ENCODE data around the gene RNF220.

RNF220 gene

GRCh38 chr1:44472620-44473525 is 67.8 kb downstream of the RNF220 start:
- no CpG with 5 or more reads among the region's 18 CpGs for WGBS (ENCODE audit: insufficient coverage, insufficient read length)

GRCh38 chr1:44476891-44477290 is 71.8 kb downstream of the RNF220 start:
- Histone ChIP-seq H3K4me1 (ENCODE audit: control insufficient read depth, insufficient read depth, low read length) (no peaks in the 10 kb centered on the region), H3K27ac (ENCODE audit: low read length) (no peak overlapping the region), H3K36me3 (ENCODE audit: control insufficient read depth, insufficient read depth, low read length) (no peaks in the 10 kb centered on the region), H3K9me3 (ENCODE audit: control insufficient read depth, insufficient read depth, low read length) (no peaks in the 10 kb centered on the region; the same call in 1 of the 2 replicates), H3K4me3 (ENCODE audit: low read length) (no peak overlapping the region), H3K27me3 (ENCODE audit: control insufficient read depth, insufficient read depth, low read length) (no peaks in the 10 kb centered on the region)
- no peak for DNase-seq (ENCODE audit: low read depth, low spot score)

More at GRCh38 chr1:44472620-44473525, 67.8 kb downstream of the RNF220 start:
- no peaks in the 10 kb centered on the region for H3K4me1 ChIP-seq (ENCODE audit: control insufficient read depth, insufficient read depth, low read length)
- DNase-seq (ENCODE audit: low read depth, low spot score) = no peak
- H3K27me3 ChIP-seq (ENCODE audit: control insufficient read depth, insufficient read depth, low read length) = no peaks in the 10 kb centered on the region
- H3K9me3 ChIP-seq (ENCODE audit: control insufficient read depth, insufficient read depth, low read length) = no peaks in the 10 kb centered on the region
- H3K27ac ChIP-seq (ENCODE audit: low read length) = no peak overlapping the region
- no peak overlapping the region for H3K4me3 ChIP-seq (ENCODE audit: low read length)
- no peaks in the 10 kb centered on the region for H3K36me3 ChIP-seq (ENCODE audit: control insufficient read depth, insufficient read depth, low read length)

- H3K9me3 ChIP-seq (ENCODE audit: control insufficient read depth, insufficient read depth, low read length) = no peaks in the 10 kb centered on the region; the same call in 1 of the 2 replicates
- no peaks in the 10 kb centered on the region for H3K27me3 ChIP-seq (ENCODE audit: control insufficient read depth, insufficient read depth, low read length)
- no peak overlapping the region for H3K4me3 ChIP-seq (ENCODE audit: low read length)
- DNase-seq (ENCODE audit: low read depth, low spot score) = no peak
- peaks cover 5% of the 10 kb centered on the region; the same call in 1 of the 2 replicates for H3K4me1 ChIP-seq (ENCODE audit: control insufficient read depth, insufficient read depth, low read length)
- no peaks in the 10 kb centered on the region for H3K36me3 ChIP-seq (ENCODE audit: control insufficient read depth, insufficient read depth, low read length)
- whole genome bisulfite sequencing (ENCODE audit: insufficient coverage, insufficient read length) = no CpG with 5 or more reads among the region's 2 CpGs
- no peak overlapping the region for H3K27ac ChIP-seq (ENCODE audit: low read length)
Observed at GRCh38 chr1:44481701-44482100, 76.6 kb downstream of the RNF220 start.

- Histone ChIP-seq H3K36me3 (ENCODE audit: control insufficient read depth, insufficient read depth, low read length) (no peaks in the 10 kb centered on the region), H3K4me1 (ENCODE audit: control insufficient read depth, insufficient read depth, low read length) (peaks cover 5% of the 10 kb centered on the region; the same call in 1 of the 2 replicates)
Observed at GRCh38 chr1:44483089-44483874, 78.2 kb downstream of the RNF220 start.

GRCh38 chr1:44484155-44484688 is 79.2 kb downstream of the RNF220 start:
- H3K27ac ChIP-seq (ENCODE audit: low read length) = no peak overlapping the region
- peaks cover 5% of the 10 kb centered on the region; the same call in 1 of the 2 replicates for H3K4me1 ChIP-seq (ENCODE audit: control insufficient read depth, insufficient read depth, low read length)
- no peak for DNase-seq (ENCODE audit: low read depth, low spot score)
- H3K4me3 ChIP-seq (ENCODE audit: low read length) = no peak overlapping the region
- no peaks in the 10 kb centered on the region for H3K36me3 ChIP-seq (ENCODE audit: control insufficient read depth, insufficient read depth, low read length)
- H3K9me3 ChIP-seq (ENCODE audit: control insufficient read depth, insufficient read depth, low read length) = no peaks in the 10 kb centered on the region
- H3K27me3 ChIP-seq (ENCODE audit: control insufficient read depth, insufficient read depth, low read length) = no peaks in the 10 kb centered on the region
- no CpG with 5 or more reads among the region's 11 CpGs for WGBS (ENCODE audit: insufficient coverage, insufficient read length)

More at GRCh38 chr1:44483089-44483874, 78.2 kb downstream of the RNF220 start:
- no peak overlapping the region for H3K27ac ChIP-seq (ENCODE audit: low read length)
- H3K4me3 ChIP-seq (ENCODE audit: low read length) = no peak overlapping the region
- no peak for DNase-seq (ENCODE audit: low read depth, low spot score)
- no peaks in the 10 kb centered on the region; the same call in 1 of the 2 replicates for H3K9me3 ChIP-seq (ENCODE audit: control insufficient read depth, insufficient read depth, low read length)
- WGBS (ENCODE audit: insufficient coverage, insufficient read length) = no CpG with 5 or more reads among the region's 5 CpGs
- no peaks in the 10 kb centered on the region for H3K27me3 ChIP-seq (ENCODE audit: control insufficient read depth, insufficient read depth, low read length)

GRCh38 chr1:44485229-44485933 is 80.3 kb downstream of the RNF220 start:
- no peak for DNase-seq (ENCODE audit: low read depth, low spot score)
- Histone ChIP-seq H3K27ac (ENCODE audit: low read length) (no peak overlapping the region), H3K27me3 (ENCODE audit: control insufficient read depth, insufficient read depth, low read length) (no peaks in the 10 kb centered on the region), H3K36me3 (ENCODE audit: control insufficient read depth, insufficient read depth, low read length) (no peaks in the 10 kb centered on the region), H3K9me3 (ENCODE audit: control insufficient read depth, insufficient read depth, low read length) (no peaks in the 10 kb centered on the region), H3K4me3 (ENCODE audit: low read length) (no peak overlapping the region), H3K4me1 (ENCODE audit: control insufficient read depth, insufficient read depth, low read length) (peaks cover 6% of the 10 kb centered on the region; the same call in 1 of the 2 replicates)
- no CpG with 5 or more reads among the region's 13 CpGs for WGBS (ENCODE audit: insufficient coverage, insufficient read length)

- H3K4me1 ChIP-seq (ENCODE audit: control insufficient read depth, insufficient read depth, low read length) = peaks cover 6% of the 10 kb centered on the region; the same call in 1 of the 2 replicates
- no peaks in the 10 kb centered on the region for H3K27me3 ChIP-seq (ENCODE audit: control insufficient read depth, insufficient read depth, low read length)
- H3K36me3 ChIP-seq (ENCODE audit: control insufficient read depth, insufficient read depth, low read length) = no peaks in the 10 kb centered on the region
- H3K27ac ChIP-seq (ENCODE audit: low read length) = no peak overlapping the region
- WGBS (ENCODE audit: insufficient coverage, insufficient read length) = 100% methylated on average over 1 of the region's 5 CpGs
- no peaks in the 10 kb centered on the region for H3K9me3 ChIP-seq (ENCODE audit: control insufficient read depth, insufficient read depth, low read length)
- no peak for DNase-seq (ENCODE audit: low read depth, low spot score)
- no peak overlapping the region for H3K4me3 ChIP-seq (ENCODE audit: low read length)
Observed at GRCh38 chr1:44485934-44486460, 80.9 kb downstream of the RNF220 start.

GRCh38 chr1:44489481-44489880 is 84.4 kb downstream of the RNF220 start:
- WGBS (ENCODE audit: insufficient coverage, insufficient read length) = no CpG with 5 or more reads among the region's 5 CpGs
- Histone ChIP-seq H3K36me3 (ENCODE audit: control insufficient read depth, insufficient read depth, low read length) (no peaks in the 10 kb centered on the region), H3K4me1 (ENCODE audit: control insufficient read depth, insufficient read depth, low read length) (peaks cover 2% of the 10 kb centered on the region; the same call in 1 of the 2 replicates), H3K27me3 (ENCODE audit: control insufficient read depth, insufficient read depth, low read length) (no peaks in the 10 kb centered on the region), H3K27ac (ENCODE audit: low read length) (no peak overlapping the region), H3K4me3 (ENCODE audit: low read length) (no peak overlapping the region), H3K9me3 (ENCODE audit: control insufficient read depth, insufficient read depth, low read length) (no peaks in the 10 kb centered on the region)
- no peak for DNase-seq (ENCODE audit: low read depth, low spot score)

GRCh38 chr1:44496541-44497171 is 91.6 kb downstream of the RNF220 start:
- Histone ChIP-seq H3K27me3 (ENCODE audit: control insufficient read depth, insufficient read depth, low read length) (no peaks in the 10 kb centered on the region), H3K27ac (ENCODE audit: low read length) (no peak overlapping the region), H3K4me1 (ENCODE audit: control insufficient read depth, insufficient read depth, low read length) (no peaks in the 10 kb centered on the region), H3K4me3 (ENCODE audit: low read length) (no peak overlapping the region), H3K9me3 (ENCODE audit: control insufficient read depth, insufficient read depth, low read length) (no peaks in the 10 kb centered on the region), H3K36me3 (ENCODE audit: control insufficient read depth, insufficient read depth, low read length) (no peaks in the 10 kb centered on the region)
- DNase-seq (ENCODE audit: low read depth, low spot score) = no peak
- WGBS (ENCODE audit: insufficient coverage, insufficient read length) = no CpG with 5 or more reads among the region's 6 CpGs
